ENCODE measurements around the gene ISYNA1. TPM values are rescaled to one million over a fixed set of nuclear protein-coding genes. Genes with fewer than 3 reads are reported as not detected.

The ISYNA1 gene
- total RNA-seq, 1 donor from 2014 or later, result 81.7 TPM

- Mint-ChIP-seq H3K9me3 (no peaks in the 10 kb centered on the region), H3K27ac (no peak overlapping the region), H3K4me1 (peaks cover 3% of the 10 kb centered on the region), H3K4me3 (no peak overlapping the region), H3K36me3 (no peaks in the 10 kb centered on the region), H3K27me3 (ENCODE audit: insufficient read depth, low read depth) (peaks cover 32% of the 10 kb centered on the region)
- no peaks in the 10 kb centered on the region for H3K4me1 ChIP-seq
- H2AFZ ChIP-seq (replicated peaks), result no peak overlapping the region
- peak; percentile 84 for DNase-seq (ENCODE audit: low spot score)
- no peak overlapping the region for H3K9ac ChIP-seq
- peak; percentile 37 for TF ChIP-seq EZH2 (IDR thresholded peaks at IDR 0.05)
- peak; percentile 98 for TF ChIP-seq CTCF (IDR thresholded peaks at IDR 0.05)
- TF ChIP-seq EZH2phosphoT487 (IDR thresholded peaks at IDR 0.05), result peak; percentile 44
- peaks cover 41% of the 10 kb centered on the region for H3K27me3 ChIP-seq
- no peaks in the 10 kb centered on the region for H3K36me3 ChIP-seq
- peak overlapping the region; percentile 65 for H3K4me2 ChIP-seq
- peak overlapping the region; percentile 36 for H3K4me3 ChIP-seq
- H3K27ac ChIP-seq, result no peak overlapping the region
- no peaks in the 10 kb centered on the region for H3K79me2 ChIP-seq (ENCODE audit: low read depth)
- H3F3A ChIP-seq (ENCODE audit: low read depth), result peaks cover 11% of the 10 kb centered on the region
- H4K20me1 ChIP-seq (ENCODE audit: low read depth), result no peaks in the 10 kb centered on the region
- H3K9me3 ChIP-seq (ENCODE audit: low read depth), result no peaks in the 10 kb centered on the region
Observed at GRCh38 chr19:18388100-18388959, 49.6 kb downstream of the ISYNA1 start.

DNA sequence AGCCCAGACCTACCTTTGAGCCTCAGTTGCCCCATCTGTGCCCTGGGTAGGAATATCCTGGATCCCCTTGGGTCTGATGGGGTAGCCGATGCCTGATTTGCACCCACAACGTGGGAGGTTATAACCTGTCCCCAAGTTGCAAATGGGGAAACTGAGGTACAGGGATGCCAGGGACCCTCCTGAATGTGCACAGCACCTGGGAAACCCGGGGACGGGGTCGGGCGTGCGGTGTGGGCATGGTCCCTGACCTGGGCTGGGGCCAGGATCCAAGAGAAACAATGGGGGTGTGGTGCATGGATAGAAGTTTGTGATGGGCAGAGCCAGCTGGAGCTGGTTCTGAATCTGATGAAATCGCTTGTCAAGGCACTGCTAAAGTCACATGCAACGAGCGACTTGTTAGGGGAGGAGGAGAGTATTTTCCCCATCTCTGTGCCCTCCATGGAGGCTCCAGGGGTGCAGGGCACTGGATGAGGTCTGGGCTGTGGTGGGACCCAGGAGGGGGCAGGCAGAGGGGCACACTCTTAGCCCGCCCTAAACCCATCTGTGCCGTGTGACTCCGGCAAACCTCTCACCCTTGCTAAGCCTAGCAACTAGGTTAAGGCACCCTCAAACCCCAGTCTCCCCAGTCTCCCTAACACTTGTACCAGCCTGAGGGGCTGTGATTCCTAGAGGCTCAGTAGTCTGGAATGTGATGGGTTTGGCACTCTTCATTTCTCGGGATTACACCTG, 51.2 kb downstream of the ISYNA1 start:
- Histone ChIP-seq H3F3A (ENCODE audit: low read depth) (peaks cover 11% of the 10 kb centered on the region), H3K27ac (no peak overlapping the region), H3K4me2 (no peak overlapping the region), H3K9ac (no peak overlapping the region), H3K27me3 (peaks cover 41% of the 10 kb centered on the region), H4K20me1 (ENCODE audit: low read depth) (no peaks in the 10 kb centered on the region), H3K9me3 (ENCODE audit: low read depth) (no peaks in the 10 kb centered on the region), H3K4me1 (no peaks in the 10 kb centered on the region), H3K79me2 (ENCODE audit: low read depth) (no peaks in the 10 kb centered on the region), H3K4me3 (no peak overlapping the region), H3K36me3 (no peaks in the 10 kb centered on the region), H2AFZ (replicated peaks) (no peak overlapping the region)
- no peak overlapping the region for H3K4me3 Mint-ChIP-seq
- no peaks in the 10 kb centered on the region for H3K9me3 Mint-ChIP-seq
- peaks cover 8% of the 10 kb centered on the region for H3K4me1 Mint-ChIP-seq
- no peak for DNase-seq (ENCODE audit: low spot score)
- no peak for TF ChIP-seq CTCF (IDR thresholded peaks at IDR 0.05)
- TF ChIP-seq EZH2 (IDR thresholded peaks at IDR 0.05), result no peak
- no peak overlapping the region for H3K27ac Mint-ChIP-seq
- H3K27me3 Mint-ChIP-seq (ENCODE audit: insufficient read depth, low read depth), result peaks cover 30% of the 10 kb centered on the region
- no peaks in the 10 kb centered on the region for H3K36me3 Mint-ChIP-seq

DNA sequence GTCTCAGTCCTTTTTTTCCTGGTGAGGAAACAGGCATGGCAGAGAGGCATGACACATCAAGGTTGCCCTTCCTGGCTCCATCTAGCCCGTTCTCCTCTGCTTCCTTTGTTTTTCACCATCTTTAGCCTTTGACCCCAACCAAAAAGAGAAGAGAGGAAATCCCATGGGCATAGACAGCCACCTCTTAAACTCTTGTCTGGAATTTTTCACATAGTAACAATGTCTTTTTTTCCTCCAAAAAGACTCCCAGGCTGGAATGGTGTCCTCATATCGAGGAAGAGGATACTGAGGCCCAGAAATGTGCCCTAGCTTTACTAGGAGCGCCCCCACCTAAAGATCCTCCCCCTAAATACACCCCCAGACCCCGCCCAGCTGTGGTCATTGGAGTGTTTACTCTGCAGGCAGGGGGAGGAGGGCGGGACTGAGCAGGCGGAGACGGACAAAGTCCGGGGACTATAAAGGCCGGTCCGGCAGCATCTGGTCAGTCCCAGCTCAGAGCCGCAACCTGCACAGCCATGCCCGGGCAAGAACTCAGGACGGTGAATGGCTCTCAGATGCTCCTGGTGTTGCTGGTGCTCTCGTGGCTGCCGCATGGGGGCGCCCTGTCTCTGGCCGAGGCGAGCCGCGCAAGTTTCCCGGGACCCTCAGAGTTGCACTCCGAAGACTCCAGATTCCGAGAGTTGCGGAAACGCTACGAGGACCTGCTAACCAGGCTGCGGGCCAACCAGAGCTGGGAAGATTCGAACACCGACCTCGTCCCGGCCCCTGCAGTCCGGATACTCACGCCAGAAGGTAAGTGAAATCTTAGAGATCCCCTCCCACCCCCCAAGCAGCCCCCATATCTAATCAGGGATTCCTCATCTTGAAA, 52.0 kb downstream of the ISYNA1 start, which contains the start of gene GDF15:
Gene GDF15, plus strand, starts transcription at position 484 of the 868 bp plus-strand sequence. Its CDS starts 32 bp downstream, at position 516.
- H3K27ac ChIP-seq, result no peak within 1 kb of the TSS
- H3K27me3 ChIP-seq, result peaks cover 41% of the 10 kb centered on the region
- H3K4me2 ChIP-seq, result no peak within 1 kb of the TSS
- Mint-ChIP-seq H3K36me3 (no peaks in the 10 kb centered on the region), H3K4me1 (peaks cover 9% of the 10 kb centered on the region), H3K4me3 (no peak within 1 kb of the TSS), H3K27ac (no peak within 1 kb of the TSS), H3K9me3 (no peaks in the 10 kb centered on the region), H3K27me3 (ENCODE audit: insufficient read depth, low read depth) (peaks cover 28% of the 10 kb centered on the region)
- peak; percentile 73 for DNase-seq (ENCODE audit: low spot score)
- H3K4me1 ChIP-seq, result no peaks in the 10 kb centered on the region
- H2AFZ ChIP-seq (replicated peaks), result peak within 1 kb of the TSS; percentile 51
- TF ChIP-seq CTCF (IDR thresholded peaks at IDR 0.05), result peak; percentile 67
- no peak for TF ChIP-seq EZH2phosphoT487 (IDR thresholded peaks at IDR 0.05)
- no peak within 1 kb of the TSS for H3K9ac ChIP-seq
- H3K36me3 ChIP-seq, result no peaks in the 10 kb centered on the region
- no peaks in the 10 kb centered on the region for H3K79me2 ChIP-seq (ENCODE audit: low read depth)
- no peak within 1 kb of the TSS for H3K4me3 ChIP-seq
- no peaks in the 10 kb centered on the region for H4K20me1 ChIP-seq (ENCODE audit: low read depth)
- H3K9me3 ChIP-seq (ENCODE audit: low read depth), result no peaks in the 10 kb centered on the region
- H3F3A ChIP-seq (ENCODE audit: low read depth), result peaks cover 11% of the 10 kb centered on the region
